Right cardiac atrium (tissue), 5 donors: ENCODE data around the gene SV2A. TPM values are rescaled to one million over a fixed set of nuclear protein-coding genes. Genes with fewer than 3 reads are reported as not detected.
"Not testable (repeated sequence)": the region's sequence is repeated elsewhere in the genome, so short reads cannot be mapped to it uniquely, and the experiment has no call there.

Experiments
- ATAC-seq, 2 donors: fragments of 200-7000 bp; cut with Tn5 transposase; one replicate each; pipeline versions ENCODE4 v1.8.0 to v1.9.1; 2020; ENCODE audit warnings: moderate library complexity in 2 of 2, mild to moderate bottlenecking in 1 of 2
- DNase-seq, 3 donors: peaks; one replicate each; pipeline ENCODE4 v3.0.0-alpha.2; 2020
- H3K27ac ChIP-seq: one replicate; pipeline ENCODE4 v1.5.1; 2013; ENCODE audit warnings: mild to moderate bottlenecking, low read length, control low read depth, moderate library complexity
- H3K27me3 ChIP-seq: one replicate; pipeline ENCODE4 v1.6.1; 2013; ENCODE audit not compliant: control insufficient read depth, insufficient read depth
- H3K4me1 ChIP-seq: one replicate; pipeline ENCODE4 v1.6.1; 2013; ENCODE audit warnings: low read length; ENCODE audit not compliant: control insufficient read depth, insufficient read depth
- H3K4me3 ChIP-seq: one replicate; pipeline ENCODE4 v1.5.1; 2013; ENCODE audit warnings: low read length, control low read depth
- H3K9me3 ChIP-seq: one replicate; pipeline ENCODE4 v1.6.1; 2013; ENCODE audit warnings: low read length; ENCODE audit not compliant: control insufficient read depth
- WGBS: extraction: QIAGEN DNeasy Blood & Tissue Kit; methylation state at CpG from one replicate; pipeline ENCODE4 v1.1.7; 2013; 5-methylcytosine and 5-hydroxymethylcytosine counted together
- intact Hi-C, 4 donors: fragments of 100-400 bp; cut with DNase I; formaldehyde crosslinking; loops; one replicate each; pipeline versions ENCODE4 v1.11.0 to v1.14.0; 2022 to 2023
- polyA plus RNA-seq: library from polyadenylated mRNA; stranded (reverse); fragments of 200-250 nt; gene quantifications from one replicate; pipeline ENCODE4 v1.2.3, GENCODE V29; 2013
- total RNA-seq, 4 donors: library from RNA; stranded (reverse); fragmentation: NEBNext Ultra II Directional; extraction: Animal tissue kit (Norgen Biotek cat#: 25700); gene quantifications; one replicate each; pipeline ENCODE4 v1.2.1, GENCODE V29; 2021
- donor health status: healthy with polysubstance abuse.
- donor health status: DM: no; HTN: yes; CAD: no.
- donor health status: DM: no; HTN: no; CAD: no.
- donor health status: DM: no; HTN: yes; CAD: no; lungs with severe emphysema.
- donor health status: DM: yes; HTN: yes; CAD: no.

The SV2A gene
- total and polyA plus RNA-seq, 5 donors, result 1.0 to 2.8 (median 1.5) TPM

DNA sequence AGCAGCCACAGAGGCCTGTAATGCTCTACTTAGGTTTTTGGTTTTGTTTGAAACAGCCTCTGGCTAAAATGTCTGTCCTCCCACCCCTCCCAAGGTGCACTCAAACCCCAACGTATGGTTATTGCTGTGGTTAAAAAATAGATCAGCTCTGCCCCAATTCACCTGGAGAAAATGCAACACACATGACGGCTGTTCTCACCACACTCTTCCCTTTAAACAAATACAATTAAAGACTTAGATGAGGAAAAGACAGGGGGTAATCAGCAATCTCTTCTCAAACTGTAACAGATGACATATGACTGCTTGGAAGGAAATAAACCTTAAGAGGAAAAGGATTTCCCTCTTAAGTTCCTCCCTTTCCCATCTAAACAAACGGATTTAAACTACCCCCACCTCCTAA lies 25.2 kb upstream of the SV2A start:
- Histone ChIP-seq H3K4me1 (peaks cover 2% of the 10 kb centered on the region), H3K9me3 (no peaks in the 10 kb centered on the region), H3K4me3 (no peak overlapping the region), H3K27me3 (no peaks in the 10 kb centered on the region), H3K27ac (no peak overlapping the region)
- DNase-seq, result no peak
- no peak for ATAC-seq
- intact Hi-C loops, result no loop called here
- WGBS, result 37% methylated on average over 3 of the region's 3 CpGs

DNA sequence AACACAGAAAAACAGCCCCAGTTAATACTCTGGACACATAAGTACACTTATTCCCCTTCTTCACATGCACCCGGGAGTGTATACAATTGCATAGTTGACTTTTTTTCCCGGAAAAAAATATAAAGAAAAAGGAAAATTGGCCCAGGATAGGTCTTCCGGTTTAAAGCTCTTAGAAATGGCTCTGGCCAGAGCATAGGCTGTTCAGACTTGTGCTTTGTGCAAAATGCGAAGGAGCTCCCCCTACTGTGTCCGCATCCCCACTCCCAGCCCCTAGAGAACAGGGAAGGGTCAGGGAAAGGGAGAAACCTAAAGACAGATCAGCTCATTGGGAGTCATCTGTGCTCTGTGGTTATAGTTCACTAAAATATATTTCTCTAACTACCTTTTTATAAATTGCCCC lies 24.6 kb upstream of the SV2A start:
- Histone ChIP-seq H3K9me3 (no peaks in the 10 kb centered on the region), H3K27ac (no peak overlapping the region), H3K4me3 (no peak overlapping the region), H3K4me1 (peaks cover 6% of the 10 kb centered on the region), H3K27me3 (no peaks in the 10 kb centered on the region)
- intact Hi-C loops, result no loop called here
- DNase-seq, result peak in 2 of 3 donors; percentile 34 to 60
- 20% methylated on average over 5 of the region's 5 CpGs for WGBS
- ATAC-seq, result peak; percentile 52 to 64

DNA sequence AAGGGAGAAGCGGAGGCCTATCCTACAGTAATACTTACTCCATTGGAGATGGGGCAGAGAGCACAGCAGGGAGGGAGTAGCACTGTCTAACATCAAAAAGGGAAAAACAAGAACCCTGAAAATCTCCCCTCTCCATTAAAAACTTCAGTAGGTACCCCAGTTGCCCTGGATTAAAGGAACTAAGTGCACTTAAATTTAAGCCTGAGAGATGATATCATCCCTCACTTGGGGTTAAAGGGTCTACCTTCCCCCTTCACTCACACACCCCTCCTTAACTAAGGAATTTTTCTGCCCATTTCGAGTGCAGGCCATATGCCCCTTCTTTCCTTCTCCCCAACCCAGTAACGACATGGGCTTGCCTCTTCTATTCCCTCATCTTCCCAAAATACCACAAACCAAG lies 22.8 kb upstream of the SV2A start:
- H3K9me3 ChIP-seq, result no peaks in the 10 kb centered on the region
- H3K4me1 ChIP-seq, result peaks cover 8% of the 10 kb centered on the region
- H3K27ac ChIP-seq, result no peak overlapping the region
- DNase-seq (no peak), ATAC-seq (no peak)
- H3K27me3 ChIP-seq, result no peaks in the 10 kb centered on the region
- intact Hi-C loops, result no loop called here
- WGBS, result 86% methylated on average over 3 of the region's 3 CpGs
- H3K4me3 ChIP-seq, result no peak overlapping the region

DNA sequence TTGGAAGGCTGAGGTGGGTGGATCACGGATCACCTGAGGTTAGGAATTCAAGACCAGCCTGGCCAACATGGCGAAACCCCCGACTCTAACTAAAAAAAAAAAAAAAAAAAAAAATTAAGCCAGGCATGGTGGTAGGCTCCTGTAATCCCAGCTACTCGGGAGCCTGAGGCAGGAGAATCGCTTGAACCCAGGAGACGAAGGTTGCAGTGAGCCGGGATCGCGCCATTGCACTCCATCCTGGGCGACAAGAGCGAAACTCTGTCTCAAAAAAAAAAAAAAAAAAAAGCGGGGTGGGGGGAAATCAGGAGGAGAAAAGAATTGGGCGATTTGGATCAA lies 21.0 kb upstream of the SV2A start:
- H3K9me3 ChIP-seq, H3K4me1 ChIP-seq, H3K27me3 ChIP-seq, intact Hi-C loops: not testable (repeated sequence)
- peak overlapping the region; percentile 42 for H3K4me3 ChIP-seq
- DNase-seq, result peak in 1 of 3 donors; percentile 50
- ATAC-seq, result peak in 1 of 2 donors; percentile 2
- H3K27ac ChIP-seq, result peak overlapping the region; percentile 94
- WGBS, result 50% methylated on average over 13 of the region's 13 CpGs

DNA sequence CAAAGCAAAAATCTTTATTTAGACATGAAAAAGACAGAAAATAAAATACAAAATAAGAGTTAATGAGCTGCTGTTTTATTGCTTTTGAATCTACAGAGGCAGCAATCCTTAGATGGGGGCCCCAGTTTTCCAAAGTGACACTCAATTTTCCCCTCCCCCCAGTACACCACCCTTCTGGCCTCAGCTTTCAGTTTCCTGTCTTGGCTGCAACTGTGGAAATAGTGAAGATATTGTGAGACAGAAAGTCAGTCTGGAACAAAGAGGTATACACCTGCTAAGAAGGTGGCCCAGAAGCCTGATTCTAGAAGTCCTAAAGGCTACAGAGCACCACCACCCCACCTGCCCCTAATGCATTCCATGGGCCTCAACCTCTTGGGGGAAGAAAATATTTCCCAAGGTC lies 20.1 kb upstream of the SV2A start:
- intact Hi-C loops, result no loop called here
- H3K4me3 ChIP-seq, result no peak overlapping the region
- no peaks in the 10 kb centered on the region for H3K9me3 ChIP-seq
- DNase-seq (no peak), ATAC-seq (peak; percentile 9 to 60)
- H3K4me1 ChIP-seq, result peaks cover 8% of the 10 kb centered on the region
- H3K27me3 ChIP-seq, result no peaks in the 10 kb centered on the region
- no peak overlapping the region for H3K27ac ChIP-seq

DNA sequence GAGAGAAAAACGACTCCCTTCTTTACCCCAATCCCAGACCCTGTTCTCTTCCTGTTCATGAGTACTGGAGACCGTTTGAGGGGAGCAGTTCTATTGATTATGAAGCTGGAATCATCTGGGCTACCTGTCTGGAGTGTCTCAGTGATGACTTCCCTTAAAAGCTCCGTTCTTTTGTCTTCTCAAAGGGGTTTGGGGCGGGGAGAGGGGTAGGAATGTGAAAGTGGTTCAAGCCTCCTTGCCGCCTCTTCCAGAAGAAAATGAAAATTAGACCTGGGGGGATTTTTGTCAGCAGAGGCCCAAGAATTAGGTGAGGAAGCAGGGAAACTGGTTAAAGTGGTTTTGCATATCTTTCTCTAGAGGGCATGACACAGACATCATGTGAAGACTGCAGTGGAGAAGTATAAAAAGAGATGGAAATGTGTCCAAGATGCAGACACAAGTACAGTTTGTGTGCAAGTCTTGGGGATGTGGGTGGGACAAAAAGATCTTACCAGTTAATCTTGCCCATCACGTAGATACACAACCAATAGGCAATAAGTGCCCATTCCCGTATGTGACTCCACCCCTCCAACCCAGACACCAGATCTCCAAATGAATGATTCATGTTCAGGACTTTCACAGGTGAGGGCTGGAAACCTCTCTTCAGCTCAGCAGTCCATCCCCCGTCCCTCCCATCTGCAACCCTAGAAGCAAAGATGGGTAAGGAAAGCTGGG lies 19.5 kb upstream of the SV2A start:
- H3K4me1 ChIP-seq, result peaks cover 8% of the 10 kb centered on the region
- no peaks in the 10 kb centered on the region for H3K9me3 ChIP-seq
- H3K4me3 ChIP-seq, result peak overlapping the region; percentile 44
- intact Hi-C loops, result no loop called here
- ATAC-seq (peak in 1 of 2 donors; percentile 1), DNase-seq (no peak)
- no peak overlapping the region for H3K27ac ChIP-seq
- 24% methylated on average over 8 of the region's 8 CpGs for WGBS
- no peaks in the 10 kb centered on the region for H3K27me3 ChIP-seq

DNA sequence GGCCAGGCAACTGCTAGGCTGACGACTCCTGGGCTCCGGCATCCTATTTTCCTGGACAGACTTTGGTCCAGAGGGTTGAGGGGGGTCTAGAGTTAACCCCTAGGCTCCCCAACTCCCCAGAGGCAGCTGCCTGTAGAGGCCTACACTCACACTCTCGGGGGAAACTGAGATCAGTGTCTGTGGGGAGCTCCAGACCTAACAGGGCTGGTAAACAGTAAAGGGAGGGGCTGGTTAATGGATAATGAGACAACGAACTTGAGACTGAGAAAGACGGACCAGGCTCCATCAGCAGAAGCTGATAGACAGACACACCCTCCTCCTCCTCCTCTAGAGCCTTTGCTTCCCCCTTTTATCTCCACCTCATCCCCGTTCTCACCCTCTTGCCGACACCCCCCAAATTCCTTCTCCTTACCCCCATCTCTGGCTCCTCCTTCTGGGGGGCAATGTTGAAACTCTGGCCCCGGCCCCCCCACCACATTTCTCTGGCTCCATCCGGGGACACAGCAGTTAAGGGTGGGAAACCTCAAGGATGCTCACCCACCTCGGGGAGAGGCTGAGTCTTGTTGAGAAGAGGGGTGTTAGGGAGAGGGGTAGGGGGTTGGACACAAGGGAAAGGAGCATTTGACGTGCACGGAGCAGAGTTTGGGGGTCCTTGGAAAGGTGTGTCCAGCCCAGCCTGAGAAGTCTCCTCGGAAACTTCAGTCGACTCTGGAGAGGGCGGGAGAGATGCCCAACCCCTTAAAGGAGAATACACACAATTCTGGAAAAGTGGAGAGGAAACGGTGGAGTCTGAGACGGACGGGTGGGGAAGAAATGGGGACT lies 18.7 kb upstream of the SV2A start, which contains the start of gene MTMR11:
Gene MTMR11, minus strand, starts transcription at position 710 of the 822 bp plus-strand sequence. Its CDS starts 232 bp downstream, at position 478.
- intact Hi-C loops, result no loop called here
- 18% methylated on average over 18 of the region's 18 CpGs for WGBS
- Histone ChIP-seq H3K9me3 (no peaks in the 10 kb centered on the region), H3K27me3 (no peaks in the 10 kb centered on the region), H3K4me3 (peak within 1 kb of the TSS; percentile 44), H3K4me1 (peaks cover 8% of the 10 kb centered on the region), H3K27ac (no peak within 1 kb of the TSS)
- ATAC-seq (peak; percentile 50 to 61), DNase-seq (peak in 1 of 3 donors; percentile 54)

DNA sequence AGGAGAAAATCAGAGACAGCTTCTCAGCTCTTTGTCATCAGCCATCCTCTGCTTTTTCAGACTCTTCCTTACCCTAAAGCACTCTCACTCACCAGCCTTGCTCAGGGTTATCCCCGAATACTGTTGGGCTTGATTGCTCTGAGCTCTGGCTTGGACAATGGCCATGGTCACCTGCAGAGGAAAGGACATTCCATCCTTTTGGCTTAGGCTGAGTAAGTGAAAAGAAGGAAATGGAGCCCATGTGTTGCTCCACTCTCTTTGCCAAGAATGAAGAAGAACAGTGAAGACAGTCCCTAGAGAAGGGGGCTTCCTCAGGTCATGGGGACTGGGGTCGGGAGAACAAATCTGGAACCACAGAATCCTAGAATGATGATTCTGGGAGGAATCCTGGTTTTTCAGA lies 16.7 kb upstream of the SV2A start:
- intact Hi-C loops, result no loop called here
- H3K27ac ChIP-seq, result no peak overlapping the region
- no peaks in the 10 kb centered on the region for H3K27me3 ChIP-seq
- peaks cover 8% of the 10 kb centered on the region for H3K4me1 ChIP-seq
- H3K4me3 ChIP-seq, result no peak overlapping the region
- no peaks in the 10 kb centered on the region for H3K9me3 ChIP-seq
- ATAC-seq, result no peak
- WGBS, result 68% methylated on average over 2 of the region's 2 CpGs
- no peak for DNase-seq

DNA sequence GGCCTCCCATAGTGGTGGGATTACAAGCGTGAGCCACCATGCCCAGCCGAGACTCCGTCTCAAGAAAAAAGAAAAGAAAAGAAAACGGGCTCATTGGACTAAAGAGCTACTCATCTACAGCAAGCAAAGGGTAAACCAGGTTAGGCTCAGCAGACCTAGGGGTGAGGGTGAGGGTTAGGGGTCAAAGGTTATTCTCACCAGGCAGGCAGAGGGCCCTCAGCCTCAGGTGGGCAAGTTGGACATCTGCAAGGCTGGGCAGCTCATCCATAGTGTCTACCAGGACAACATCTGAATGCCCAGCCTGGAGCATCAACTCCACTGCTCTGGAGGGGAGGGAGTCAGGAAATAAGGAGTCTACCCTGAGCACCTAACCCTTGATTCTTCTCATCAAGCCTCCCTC lies 15.6 kb upstream of the SV2A start:
- ATAC-seq, result no peak
- intact Hi-C loops, result no loop called here

DNA sequence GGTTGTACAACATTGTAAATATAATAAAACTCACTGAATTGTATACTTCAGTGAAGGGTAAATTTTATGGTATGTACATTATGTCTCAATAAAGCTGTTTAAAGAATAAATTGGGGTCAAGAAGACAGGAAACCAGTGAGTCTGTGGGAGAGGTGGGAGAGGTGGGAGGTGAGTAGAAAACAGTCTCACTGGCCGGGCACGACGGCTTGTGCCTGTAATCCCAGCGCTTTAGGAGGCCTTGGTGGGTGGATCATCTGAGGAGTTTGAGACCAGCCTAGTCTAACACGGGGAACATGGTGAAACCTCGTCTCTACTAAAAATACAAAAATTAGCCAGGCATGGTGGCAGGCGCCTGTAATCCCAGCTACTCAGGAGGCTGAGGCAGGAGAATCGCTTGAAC lies 14.8 kb upstream of the SV2A start:
- WGBS, result 92% methylated on average over 8 of the region's 8 CpGs
- Histone ChIP-seq H3K4me3 (no peak overlapping the region), H3K4me1 (peaks cover 4% of the 10 kb centered on the region), H3K27me3 (no peaks in the 10 kb centered on the region), H3K9me3 (no peaks in the 10 kb centered on the region), H3K27ac (no peak overlapping the region)
- DNase-seq, result no peak
- no peak for ATAC-seq
- intact Hi-C loops, result no loop called here

More for the DNA sequence above, 15.6 kb upstream of the SV2A start:
- no peaks in the 10 kb centered on the region for H3K9me3 ChIP-seq
- H3K27ac ChIP-seq, result no peak overlapping the region
- H3K4me1 ChIP-seq, result peaks cover 8% of the 10 kb centered on the region
- no peak overlapping the region for H3K4me3 ChIP-seq
- DNase-seq, result no peak
- H3K27me3 ChIP-seq, result no peaks in the 10 kb centered on the region
- 93% methylated on average over 4 of the region's 4 CpGs for WGBS

DNA sequence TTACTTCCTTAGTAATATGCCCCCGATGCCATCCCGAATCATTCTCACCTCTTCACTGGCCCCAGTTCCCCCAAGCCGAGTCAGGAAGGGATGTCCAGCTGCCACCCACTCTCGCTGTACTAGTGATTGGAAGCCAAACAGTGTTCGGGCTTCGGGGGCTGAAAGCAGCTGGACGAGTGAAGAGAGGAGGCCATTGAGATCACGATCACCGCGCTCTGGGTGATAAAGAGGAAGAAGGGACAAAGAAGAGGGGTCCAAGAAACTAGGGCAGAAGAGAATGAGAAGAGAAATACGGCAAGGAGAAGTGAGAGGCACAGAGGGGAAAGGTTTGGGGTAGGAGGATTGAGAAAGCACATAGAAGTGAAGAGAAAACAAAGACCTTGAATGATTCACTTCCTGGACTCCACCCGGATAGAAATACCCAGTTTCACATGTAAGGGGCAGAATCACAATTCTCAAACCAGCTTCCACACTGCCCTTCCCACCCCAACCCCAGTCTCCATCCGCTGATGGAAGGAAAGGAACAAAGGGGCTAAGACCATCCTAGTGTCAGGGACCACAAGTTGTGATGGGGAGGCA lies 13.7 kb upstream of the SV2A start:
- no peak for ATAC-seq

More for the DNA sequence above, 13.7 kb upstream of the SV2A start:
- Histone ChIP-seq H3K4me1 (peaks cover under 1% of the 10 kb centered on the region), H3K4me3 (no peak overlapping the region), H3K9me3 (no peaks in the 10 kb centered on the region), H3K27me3 (no peaks in the 10 kb centered on the region), H3K27ac (no peak overlapping the region)
- no peak for DNase-seq
- WGBS, result 83% methylated on average over 13 of the region's 13 CpGs
- intact Hi-C loops, result no loop called here
